HEK293 (cell line): ENCODE data around the gene ZNF530.

Experiments
- CTCF ChIA-PET: fragments of 350-600 bp; formaldehyde crosslinking; extraction: SDS; loops from one replicate; lab custom pipeline; 2021; ENCODE audit warnings: antibody characterized with exemption; lab: Yijun Ruan, JAX
- POLR2A ChIA-PET: fragments of 300-600 bp; formaldehyde crosslinking; extraction: SDS; loops from one replicate; lab custom pipeline; 2020; ENCODE audit warnings: antibody characterized with exemption, inconsistent platforms; lab: Yijun Ruan, JAX
- H3K27ac ChIP-seq: fragments of 200-500 bp; sonication (Bioruptor generic); 2 replicates; pipeline ENCODE4 v1.5.1; 2014; ENCODE audit warnings: low read depth, low read length, control low read depth, inconsistent platforms; ENCODE audit errors: extremely low read depth
- H3K36me3 ChIP-seq, 2 experiments: fragments of 200-500 bp in 1 of 2; sonication (Bioruptor generic) in 1 of 2; 1 replicate in 1 of 2; 2 replicates in 1 of 2; pipeline ENCODE4 v1.5.1; 2014 to 2017; ENCODE audit warnings: inconsistent platforms in 2 of 2, low read length in 2 of 2; ENCODE audit not compliant: control insufficient read depth in 2 of 2, insufficient read depth in 1 of 2
- H3K4me1 ChIP-seq: fragments of 200-500 bp; sonication (Bioruptor generic); 2 replicates; pipeline ENCODE4 v1.5.1; 2014; ENCODE audit warnings: mild to moderate bottlenecking, low read length, inconsistent platforms; ENCODE audit not compliant: control insufficient read depth, insufficient read depth
- H3K4me3 ChIP-seq: 2 replicates; pipeline ENCODE4 v1.5.1; 2011; ENCODE audit warnings: low read depth, mild to moderate bottlenecking, control low read depth, low read length, moderate library complexity
- H3K9me3 ChIP-seq: fragments of 200-500 bp; sonication (Bioruptor generic); 2 replicates; pipeline ENCODE4 v1.5.1; 2014; ENCODE audit warnings: low read depth, low read length, inconsistent platforms; ENCODE audit not compliant: control insufficient read depth, insufficient read depth
- BCL11A ChIP-seq: fragments of 450-650 bp; formaldehyde crosslinking; IDR thresholded peaks from 2 replicates; pipeline ENCODE4 v1.5.1; 2016; ENCODE audit warnings: low read depth, missing biosample characterization, missing genetic modification characterization
- HOXC10 ChIP-seq: sonication (generic); formaldehyde crosslinking; IDR thresholded peaks from 2 replicates; pipeline ENCODE4 v1.8.1; 2023; ENCODE audit warnings: mild to moderate bottlenecking, missing genetic modification reagents
- KLF16 ChIP-seq: fragments of 450-650 bp; formaldehyde crosslinking; IDR thresholded peaks from 2 replicates; pipeline ENCODE4 v1.5.1; 2017; ENCODE audit warnings: missing biosample characterization, missing genetic modification characterization
- MYNN ChIP-seq: fragments of 450-650 bp; formaldehyde crosslinking; IDR thresholded peaks from 2 replicates; pipeline ENCODE4 v1.5.1; 2016; ENCODE audit warnings: missing biosample characterization, missing genetic modification characterization, borderline replicate concordance
- RBAK ChIP-seq: fragments of 450-650 bp; formaldehyde crosslinking; IDR thresholded peaks from 2 replicates; pipeline ENCODE4 v1.5.1; 2016; ENCODE audit warnings: missing biosample characterization, missing genetic modification characterization
- SCRT1 ChIP-seq: fragments of 450-650 bp; formaldehyde crosslinking; IDR thresholded peaks from 2 replicates; pipeline ENCODE4 v1.5.1; 2016; ENCODE audit warnings: missing biosample characterization, missing genetic modification characterization, borderline replicate concordance
- ZBTB1 ChIP-seq: fragments of 450-650 bp; formaldehyde crosslinking; IDR thresholded peaks from 2 replicates; pipeline ENCODE4 v1.5.1; 2016; ENCODE audit warnings: missing biosample characterization, missing genetic modification characterization
- ZBTB17 ChIP-seq: fragments of 450-650 bp; formaldehyde crosslinking; IDR thresholded peaks from 2 replicates; pipeline ENCODE4 v1.5.1; 2016; ENCODE audit warnings: missing biosample characterization, missing genetic modification characterization
- ZBTB21 ChIP-seq: fragments of 450-650 bp; formaldehyde crosslinking; IDR thresholded peaks from 2 replicates; pipeline ENCODE4 v1.5.1; 2017; ENCODE audit warnings: missing biosample characterization, missing genetic modification characterization
- ZBTB26 ChIP-seq: fragments of 450-650 bp; formaldehyde crosslinking; optimal IDR thresholded peaks from 2 replicates; pipeline ENCODE3; 2016; ENCODE audit warnings: missing biosample characterization, mild to moderate bottlenecking, missing genetic modification characterization
- ZBTB7A ChIP-seq: fragments of 450-650 bp; formaldehyde crosslinking; IDR thresholded peaks from 2 replicates; pipeline ENCODE4 v1.5.1; 2016; ENCODE audit warnings: low read depth, missing biosample characterization, missing genetic modification characterization
- ZFHX2 ChIP-seq: fragments of 450-650 bp; formaldehyde crosslinking; conservative IDR thresholded peaks from 2 replicates; pipeline ENCODE4 v1.5.1; 2016; ENCODE audit warnings: missing biosample characterization, missing genetic modification characterization
- ZFP37 ChIP-seq: fragments of 450-650 bp; formaldehyde crosslinking; IDR thresholded peaks from 2 replicates; pipeline ENCODE4 v1.5.1; 2016; ENCODE audit warnings: missing biosample characterization, missing genetic modification characterization
- ZNF140 ChIP-seq: fragments of 450-650 bp; formaldehyde crosslinking; IDR thresholded peaks from 2 replicates; pipeline ENCODE4 v1.5.1; 2016; ENCODE audit warnings: missing biosample characterization, missing genetic modification characterization
- ZNF157 ChIP-seq: fragments of 450-650 bp; formaldehyde crosslinking; IDR thresholded peaks from 2 replicates; pipeline ENCODE4 v1.5.1; 2016; ENCODE audit warnings: missing biosample characterization, missing genetic modification characterization
- ZNF174 ChIP-seq: fragments of 450-650 bp; formaldehyde crosslinking; IDR thresholded peaks from 2 replicates; pipeline ENCODE4 v1.5.0; 2017; ENCODE audit warnings: missing biosample characterization, mild to moderate bottlenecking, missing genetic modification characterization
- ZNF214 ChIP-seq: fragments of 450-650 bp; formaldehyde crosslinking; IDR thresholded peaks from 2 replicates; pipeline ENCODE4 v1.5.1; 2017; ENCODE audit warnings: missing biosample characterization, mild to moderate bottlenecking, missing genetic modification characterization, borderline replicate concordance
- ZNF223 ChIP-seq: fragments of 450-650 bp; formaldehyde crosslinking; IDR thresholded peaks from 2 replicates; pipeline ENCODE4 v1.5.1; 2016; ENCODE audit warnings: missing biosample characterization, missing genetic modification characterization
- ZNF23 ChIP-seq: fragments of 450-650 bp; formaldehyde crosslinking; IDR thresholded peaks from 2 replicates; pipeline ENCODE4 v1.5.1; 2016; ENCODE audit warnings: missing biosample characterization, missing genetic modification characterization, borderline replicate concordance
- ZNF335 ChIP-seq: fragments of 450-650 bp; formaldehyde crosslinking; conservative IDR thresholded peaks from 2 replicates; pipeline ENCODE4 v1.5.1; 2016; ENCODE audit warnings: missing biosample characterization, missing genetic modification characterization
- ZNF391 ChIP-seq: fragments of 450-650 bp; formaldehyde crosslinking; IDR thresholded peaks from 2 replicates; pipeline ENCODE4 v1.5.1; 2016; ENCODE audit warnings: low read depth, missing biosample characterization, missing genetic modification characterization, borderline replicate concordance
- ZNF394 ChIP-seq: fragments of 450-650 bp; formaldehyde crosslinking; IDR thresholded peaks from 2 replicates; pipeline ENCODE4 v1.5.1; 2016; ENCODE audit warnings: missing biosample characterization, missing genetic modification characterization, mild to moderate bottlenecking, moderate library complexity, borderline replicate concordance
- ZNF404 ChIP-seq: fragments of 450-650 bp; formaldehyde crosslinking; IDR thresholded peaks from 2 replicates; pipeline ENCODE4 v1.5.1; 2017; ENCODE audit warnings: missing biosample characterization, missing genetic modification characterization
- ZNF580 ChIP-seq: fragments of 450-650 bp; formaldehyde crosslinking; IDR thresholded peaks from 2 replicates; pipeline ENCODE4 v1.5.1; 2016; ENCODE audit warnings: missing biosample characterization, missing genetic modification characterization
- ZNF596 ChIP-seq: fragments of 450-650 bp; IDR thresholded peaks from 2 replicates; pipeline ENCODE4 v1.5.0; 2018; ENCODE audit warnings: missing biosample characterization, mild to moderate bottlenecking, missing genetic modification characterization, moderate library complexity
- ZNF600 ChIP-seq: fragments of 450-650 bp; formaldehyde crosslinking; IDR thresholded peaks from 2 replicates; pipeline ENCODE4 v1.5.1; 2016; ENCODE audit warnings: missing biosample characterization, missing genetic modification characterization
- ZNF624 ChIP-seq: fragments of 450-650 bp; formaldehyde crosslinking; IDR thresholded peaks from 2 replicates; pipeline ENCODE4 v1.5.1; 2017; ENCODE audit warnings: missing biosample characterization, missing genetic modification characterization
- ZNF701 ChIP-seq: fragments of 450-650 bp; formaldehyde crosslinking; IDR thresholded peaks from 2 replicates; pipeline ENCODE4 v1.5.1; 2016; ENCODE audit warnings: missing biosample characterization, missing genetic modification characterization
- TF ChIP-seq, protein P1 (sequence below): fragments of 450-650 bp; formaldehyde crosslinking; IDR thresholded peaks from 2 replicates; pipeline ENCODE4 v1.5.1; 2016; ENCODE audit warnings: missing biosample characterization, missing genetic modification characterization
- TF ChIP-seq, protein P2 (sequence below): fragments of 450-650 bp; formaldehyde crosslinking; IDR thresholded peaks from 2 replicates; pipeline ENCODE4 v1.5.1; 2016; ENCODE audit warnings: missing biosample characterization, missing genetic modification characterization, low read depth
- TF ChIP-seq, protein P3 (sequence below): fragments of 450-650 bp; formaldehyde crosslinking; IDR thresholded peaks from 2 replicates; pipeline ENCODE4 v1.5.1; 2016; ENCODE audit warnings: missing biosample characterization, missing genetic modification characterization
- TF ChIP-seq, protein P4 (sequence below): fragments of 450-650 bp; IDR thresholded peaks from 2 replicates; pipeline ENCODE4 v1.5.1; 2018; ENCODE audit warnings: missing biosample characterization, missing genetic modification characterization

ZNF530 gene

GRCh38 chr19:57599761-57600383 lies at the start of gene ZNF530 (continued):
- TF ChIP-seq, protein P1, sequence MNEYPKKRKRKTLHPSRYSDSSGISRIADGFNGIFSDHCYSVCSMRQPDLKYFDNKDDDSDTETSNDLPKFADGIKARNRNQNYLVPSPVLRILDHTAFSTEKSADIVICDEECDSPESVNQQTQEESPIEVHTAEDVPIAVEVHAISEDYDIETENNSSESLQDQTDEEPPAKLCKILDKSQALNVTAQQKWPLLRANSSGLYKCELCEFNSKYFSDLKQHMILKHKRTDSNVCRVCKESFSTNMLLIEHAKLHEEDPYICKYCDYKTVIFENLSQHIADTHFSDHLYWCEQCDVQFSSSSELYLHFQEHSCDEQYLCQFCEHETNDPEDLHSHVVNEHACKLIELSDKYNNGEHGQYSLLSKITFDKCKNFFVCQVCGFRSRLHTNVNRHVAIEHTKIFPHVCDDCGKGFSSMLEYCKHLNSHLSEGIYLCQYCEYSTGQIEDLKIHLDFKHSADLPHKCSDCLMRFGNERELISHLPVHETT (tag by site-specific recombination) = no peak
- TF ChIP-seq ZBTB21 (tag by site-specific recombination) (0 out of 2 replicates have a peak, but pooled peaks have one; percentile 36), ZBTB26 (tag by site-specific recombination) (peak; percentile 48), MYNN (tag by site-specific recombination) (no peak), ZNF214 (tag by site-specific recombination) (no peak; the same call in 1 of the 2 replicates), ZBTB17 (tag by site-specific recombination) (peak; percentile 55), ZNF701 (tag by site-specific recombination) (no peak), RBAK (tag by site-specific recombination) (no peak), ZNF394 (tag by site-specific recombination) (no peak), ZNF580 (tag by site-specific recombination) (peak; percentile 64), ZNF23 (tag by site-specific recombination) (no peak), ZNF404 (tag by site-specific recombination) (no peak), ZNF157 (tag by site-specific recombination) (no peak), ZFHX2 (tag by site-specific recombination) (no peak), ZNF596 (tag by site-specific recombination) (no peak), ZNF600 (tag by site-specific recombination) (no peak; the same call in 1 of the 2 replicates), HOXC10 (CRISPR knock-in tag) (peak; percentile 72), ZBTB1 (no peak)
- TF ChIP-seq, protein P2, sequence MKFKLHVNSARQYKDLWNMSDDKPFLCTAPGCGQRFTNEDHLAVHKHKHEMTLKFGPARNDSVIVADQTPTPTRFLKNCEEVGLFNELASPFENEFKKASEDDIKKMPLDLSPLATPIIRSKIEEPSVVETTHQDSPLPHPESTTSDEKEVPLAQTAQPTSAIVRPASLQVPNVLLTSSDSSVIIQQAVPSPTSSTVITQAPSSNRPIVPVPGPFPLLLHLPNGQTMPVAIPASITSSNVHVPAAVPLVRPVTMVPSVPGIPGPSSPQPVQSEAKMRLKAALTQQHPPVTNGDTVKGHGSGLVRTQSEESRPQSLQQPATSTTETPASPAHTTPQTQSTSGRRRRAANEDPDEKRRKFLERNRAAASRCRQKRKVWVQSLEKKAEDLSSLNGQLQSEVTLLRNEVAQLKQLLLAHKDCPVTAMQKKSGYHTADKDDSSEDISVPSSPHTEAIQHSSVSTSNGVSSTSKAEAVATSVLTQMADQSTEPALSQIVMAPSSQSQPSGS (tag by site-specific recombination) = no peak
- TF ChIP-seq, protein P3, sequence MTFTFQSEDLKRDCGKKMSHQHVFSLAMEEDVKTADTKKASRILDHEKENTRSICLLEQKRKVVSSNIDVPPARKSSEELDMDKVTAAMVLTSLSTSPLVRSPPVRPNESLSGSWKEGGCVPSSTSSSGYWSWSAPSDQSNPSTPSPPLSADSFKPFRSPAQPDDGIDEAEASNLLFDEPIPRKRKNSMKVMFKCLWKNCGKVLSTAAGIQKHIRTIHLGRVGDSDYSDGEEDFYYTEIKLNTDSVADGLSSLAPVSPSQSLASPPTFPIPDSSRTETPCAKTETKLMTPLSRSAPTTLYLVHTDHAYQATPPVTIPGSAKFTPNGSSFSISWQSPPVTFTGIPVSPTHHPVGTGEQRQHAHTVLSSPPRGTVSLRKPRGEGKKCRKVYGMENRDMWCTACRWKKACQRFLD (tag by site-specific recombination) = no peak
- TF ChIP-seq, all 188 proteins: peak for 53

DNA sequence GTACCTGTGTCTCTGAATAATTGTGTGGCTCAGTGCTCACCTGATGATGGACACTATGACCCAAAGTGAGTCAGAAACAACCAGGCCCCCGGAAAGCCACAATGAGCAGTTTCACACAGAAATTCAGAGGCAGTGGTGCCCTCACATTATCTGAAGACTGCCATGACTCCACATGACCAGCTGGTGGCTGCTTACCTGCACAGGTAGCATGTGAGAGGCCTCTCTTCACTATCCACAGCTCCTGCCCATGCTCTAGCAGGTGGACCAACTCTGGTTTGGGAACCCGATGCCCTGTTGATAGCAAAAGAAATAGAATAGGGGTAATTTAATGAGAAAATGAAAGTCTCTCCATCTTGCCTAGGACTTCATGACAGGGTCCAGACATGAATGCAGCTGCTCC lies 47.3 kb upstream of the ZNF530 start:
- H3K36me3 ChIP-seq = peaks cover 87 to 99% of the 10 kb centered on the region in 2 experiments
- peaks cover 7% of the 10 kb centered on the region for H3K9me3 ChIP-seq
- H3K27ac ChIP-seq = no peak overlapping the region
- no peak overlapping the region for H3K4me3 ChIP-seq
- no peaks in the 10 kb centered on the region for H3K4me1 ChIP-seq
- CTCF ChIA-PET = interaction anchor here (0.7 kb wide), 1 partner anchor 147 kb away, joined by 3 read pairs; no protein-coding TSS in a partner anchor
- POLR2A ChIA-PET = no interaction called here
- TF ChIP-seq BCL11A = no peak
- TF ChIP-seq ZFP37 (tag by site-specific recombination) = no peak
- no peak for TF ChIP-seq ZNF174
- no peak for TF ChIP-seq ZBTB17 (tag by site-specific recombination)
- TF ChIP-seq KLF16 (tag by site-specific recombination) = no peak
- TF ChIP-seq ZNF624 (tag by site-specific recombination) = no peak
- TF ChIP-seq SCRT1 = no peak
- TF ChIP-seq ZNF223 (tag by site-specific recombination) = no peak
- TF ChIP-seq ZNF391 = no peak
- no peak for TF ChIP-seq ZNF335 (tag by site-specific recombination)
- no peak for TF ChIP-seq ZBTB7A (tag by site-specific recombination)
- TF ChIP-seq, protein P4, sequence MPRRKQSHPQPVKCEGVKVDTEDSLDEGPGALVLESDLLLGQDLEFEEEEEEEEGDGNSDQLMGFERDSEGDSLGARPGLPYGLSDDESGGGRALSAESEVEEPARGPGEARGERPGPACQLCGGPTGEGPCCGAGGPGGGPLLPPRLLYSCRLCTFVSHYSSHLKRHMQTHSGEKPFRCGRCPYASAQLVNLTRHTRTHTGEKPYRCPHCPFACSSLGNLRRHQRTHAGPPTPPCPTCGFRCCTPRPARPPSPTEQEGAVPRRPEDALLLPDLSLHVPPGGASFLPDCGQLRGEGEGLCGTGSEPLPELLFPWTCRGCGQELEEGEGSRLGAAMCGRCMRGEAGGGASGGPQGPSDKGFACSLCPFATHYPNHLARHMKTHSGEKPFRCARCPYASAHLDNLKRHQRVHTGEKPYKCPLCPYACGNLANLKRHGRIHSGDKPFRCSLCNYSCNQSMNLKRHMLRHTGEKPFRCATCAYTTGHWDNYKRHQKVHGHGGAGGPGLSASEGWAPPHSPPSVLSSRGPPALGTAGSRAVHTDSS (tag by site-specific recombination) = no peak
- no peak for TF ChIP-seq ZNF140 (tag by site-specific recombination)
